ENCODE measurements around the gene AMDHD1. TPM values are rescaled to one million over a fixed set of nuclear protein-coding genes. Genes with fewer than 3 reads are reported as not detected.

AMDHD1 gene
- polyA plus RNA-seq, 1 donor (not counting 4 experiments of a cell fraction or from before 2014, with no cell fraction given), result 0.68 TPM

- Histone ChIP-seq H3K79me2 (ENCODE audit: control insufficient read depth, insufficient read depth, low read length) (no peaks in the 10 kb centered on the region), H3K4me1 (ENCODE audit: control insufficient read depth, extremely low read depth, insufficient read depth, low read length) (peaks cover 4% of the 10 kb centered on the region), H3K27me3 (ENCODE audit: control insufficient read depth, extremely low read depth, insufficient read depth, low read length) (no peaks in the 10 kb centered on the region), H3K27ac (ENCODE audit: control insufficient read depth, insufficient read depth, low read length) (no peak overlapping the region), H3K9ac (ENCODE audit: control insufficient read depth, extremely low read depth, insufficient read depth, low read length) (no peak overlapping the region), H4K20me1 (ENCODE audit: control insufficient read depth, extremely low read depth, insufficient read depth, low read length) (no peaks in the 10 kb centered on the region), H3K4me3 (ENCODE audit: control insufficient read depth in 2 of 3, extremely low read depth in 1 of 3, insufficient read depth in 2 of 3, low read depth in 1 of 3, low read length in 3 of 3) (no peak overlapping the region), H2AFZ (ENCODE audit: control insufficient read depth, low read length) (no peak overlapping the region), H3K4me2 (ENCODE audit: control insufficient read depth, extremely low read depth, insufficient read depth, low read depth, low read length) (no peak overlapping the region), H3K36me3 (ENCODE audit: control insufficient read depth in 2 of 2, extremely low read depth in 1 of 2, insufficient read depth in 2 of 2, low read length in 2 of 2) (no peaks in the 10 kb centered on the region), H3K9me3 (ENCODE audit: control insufficient read depth, low read depth, low read length) (no peaks in the 10 kb centered on the region), H3K9me1 (ENCODE audit: control insufficient read depth, extremely low read depth, insufficient read depth, low read length) (no peaks in the 10 kb centered on the region)
- DNase-seq (ENCODE audit: low read depth, low spot score), result no peak
- dilution Hi-C loops (cut with MboI; ENCODE audit: extremely low pct_ligation_motif_present, low sequenced_read_pairs), result no loop called here
- FAIRE-seq, result no peak
- TF ChIP-seq, protein P1, sequence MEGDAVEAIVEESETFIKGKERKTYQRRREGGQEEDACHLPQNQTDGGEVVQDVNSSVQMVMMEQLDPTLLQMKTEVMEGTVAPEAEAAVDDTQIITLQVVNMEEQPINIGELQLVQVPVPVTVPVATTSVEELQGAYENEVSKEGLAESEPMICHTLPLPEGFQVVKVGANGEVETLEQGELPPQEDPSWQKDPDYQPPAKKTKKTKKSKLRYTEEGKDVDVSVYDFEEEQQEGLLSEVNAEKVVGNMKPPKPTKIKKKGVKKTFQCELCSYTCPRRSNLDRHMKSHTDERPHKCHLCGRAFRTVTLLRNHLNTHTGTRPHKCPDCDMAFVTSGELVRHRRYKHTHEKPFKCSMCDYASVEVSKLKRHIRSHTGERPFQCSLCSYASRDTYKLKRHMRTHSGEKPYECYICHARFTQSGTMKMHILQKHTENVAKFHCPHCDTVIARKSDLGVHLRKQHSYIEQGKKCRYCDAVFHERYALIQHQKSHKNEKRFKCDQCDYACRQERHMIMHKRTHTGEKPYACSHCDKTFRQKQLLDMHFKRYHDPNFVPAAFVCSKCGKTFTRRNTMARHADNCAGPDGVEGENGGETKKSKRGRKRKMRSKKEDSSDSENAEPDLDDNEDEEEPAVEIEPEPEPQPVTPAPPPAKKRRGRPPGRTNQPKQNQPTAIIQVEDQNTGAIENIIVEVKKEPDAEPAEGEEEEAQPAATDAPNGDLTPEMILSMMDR (optimal IDR thresholded peaks at IDR 0.05 in 1 of 3, IDR thresholded peaks at IDR 0.05 in 1 of 3, conservative IDR thresholded peaks at IDR 0.05 in 1 of 3; ENCODE audit: extremely low read depth in 1 of 3, insufficient read depth in 2 of 3, low read length in 3 of 3), result no peak
- TF ChIP-seq EZH2 (IDR thresholded peaks at IDR 0.05; ENCODE audit: low read length), result no peak
These were observed 32.4 kb downstream of the AMDHD1 start for GRCh38 chr12:95975491-95975890.

DNA sequence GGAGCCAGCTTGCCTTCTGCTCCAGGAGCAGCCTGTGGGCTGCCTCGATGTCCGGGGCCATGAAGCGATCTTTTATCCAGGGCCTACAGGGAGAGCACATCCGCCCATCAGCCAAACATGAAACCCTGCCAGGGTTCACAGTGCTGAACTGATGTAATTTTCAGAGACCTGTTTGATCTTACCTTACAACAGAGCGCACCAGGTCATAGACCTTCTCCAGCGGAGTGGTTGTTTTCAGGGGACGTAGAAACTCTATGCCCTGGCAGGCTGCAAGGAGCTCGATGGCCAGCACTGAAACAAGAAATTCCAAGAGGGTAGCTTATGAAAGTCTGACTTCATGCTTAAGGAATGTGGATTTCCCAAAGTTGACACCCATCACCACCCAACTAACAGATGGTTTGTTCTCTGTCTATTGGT lies 33.3 kb downstream of the AMDHD1 start:
- H3K4me2 ChIP-seq (ENCODE audit: control insufficient read depth, extremely low read depth, insufficient read depth, low read depth, low read length), result no peak overlapping the region
- no peaks in the 10 kb centered on the region for H3K9me1 ChIP-seq (ENCODE audit: control insufficient read depth, extremely low read depth, insufficient read depth, low read length)
- no peaks in the 10 kb centered on the region for H3K4me1 ChIP-seq (ENCODE audit: control insufficient read depth, extremely low read depth, insufficient read depth, low read length)
- DNase-seq (ENCODE audit: low read depth, low spot score) (no peak), FAIRE-seq (no peak)
- H3K27me3 ChIP-seq (ENCODE audit: control insufficient read depth, extremely low read depth, insufficient read depth, low read length), result no peaks in the 10 kb centered on the region
- H3K36me3 ChIP-seq (ENCODE audit: control insufficient read depth in 2 of 2, extremely low read depth in 1 of 2, insufficient read depth in 2 of 2, low read length in 2 of 2), result no peaks in the 10 kb centered on the region
- no peak overlapping the region for H3K4me3 ChIP-seq (ENCODE audit: control insufficient read depth in 2 of 3, extremely low read depth in 1 of 3, insufficient read depth in 2 of 3, low read depth in 1 of 3, low read length in 3 of 3)
- H4K20me1 ChIP-seq (ENCODE audit: control insufficient read depth, extremely low read depth, insufficient read depth, low read length), result no peaks in the 10 kb centered on the region
- no peaks in the 10 kb centered on the region for H3K79me2 ChIP-seq (ENCODE audit: control insufficient read depth, insufficient read depth, low read length)
- dilution Hi-C loops (cut with MboI; ENCODE audit: extremely low pct_ligation_motif_present, low sequenced_read_pairs), result no loop called here
- no peaks in the 10 kb centered on the region for H3K9me3 ChIP-seq (ENCODE audit: control insufficient read depth, low read depth, low read length)
- H3K27ac ChIP-seq (ENCODE audit: control insufficient read depth, insufficient read depth, low read length), result no peak overlapping the region
- TF ChIP-seq, protein P1 (optimal IDR thresholded peaks at IDR 0.05 in 1 of 3, IDR thresholded peaks at IDR 0.05 in 1 of 3, conservative IDR thresholded peaks at IDR 0.05 in 1 of 3; ENCODE audit: extremely low read depth in 1 of 3, insufficient read depth in 2 of 3, low read length in 3 of 3), result no peak
- TF ChIP-seq EZH2 (IDR thresholded peaks at IDR 0.05; ENCODE audit: low read length), result no peak
- H3K9ac ChIP-seq (ENCODE audit: control insufficient read depth, extremely low read depth, insufficient read depth, low read length), result no peak overlapping the region
- H2AFZ ChIP-seq (ENCODE audit: control insufficient read depth, low read length), result no peak overlapping the region

Measured in keratinocyte (primary cell).